Measurements from ENCODE around the gene HNRNPA3.
"Not testable (repeated sequence)": the region's sequence is repeated elsewhere in the genome, so short reads cannot be mapped to it uniquely, and the experiment has no call there.

The HNRNPA3 gene

DNA sequence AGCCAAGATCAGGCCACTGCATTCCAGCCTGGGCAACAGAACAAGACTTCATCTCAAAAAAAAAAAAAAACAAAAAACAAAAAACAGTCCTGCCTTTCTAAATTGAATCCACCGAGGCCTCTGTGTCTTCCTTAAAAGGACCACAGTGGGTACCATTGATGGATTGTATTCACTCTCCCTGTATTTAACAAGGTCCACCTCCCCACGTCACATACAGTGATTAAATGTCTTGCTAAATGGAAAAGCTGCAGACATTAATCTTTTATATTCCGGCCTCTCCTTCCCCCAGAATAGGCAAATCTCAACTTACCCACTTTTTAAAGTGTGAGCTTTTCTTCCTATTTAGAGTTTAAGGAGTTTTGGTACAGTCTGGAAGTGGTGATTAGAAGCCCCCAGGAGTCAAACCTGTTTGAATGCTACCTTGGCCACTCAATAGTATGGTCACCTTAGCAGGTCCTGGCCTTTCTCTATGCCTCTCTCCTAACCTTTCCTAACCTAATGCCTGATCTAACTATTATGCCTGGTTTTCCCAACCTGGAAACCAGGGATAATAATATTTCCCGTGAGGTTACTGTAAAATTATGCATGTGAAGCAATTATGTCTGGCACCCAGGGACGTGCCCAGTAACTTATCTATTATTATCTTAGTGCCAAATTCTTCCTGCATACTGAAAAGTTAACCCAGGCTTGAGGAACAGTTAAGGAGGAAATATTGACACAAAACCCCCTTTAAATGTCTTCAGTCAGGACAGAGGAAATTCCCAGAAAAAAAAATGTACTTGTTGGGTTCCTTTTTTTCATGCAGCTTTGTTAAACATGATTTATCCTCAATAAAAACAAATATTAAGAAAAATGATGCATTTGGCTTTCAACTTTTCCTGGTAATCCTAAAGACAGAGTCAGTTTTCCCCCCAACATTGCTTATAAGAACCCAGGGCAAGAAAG lies 48.8 kb downstream of the HNRNPA3 start:
- TF ChIP-seq Cebpa-rat (IDR thresholded peaks at IDR 0.05) = no peak
- Histone ChIP-seq H3K27ac (peak overlapping the region; percentile 99), H3K36me3 (peaks cover 36% of the 10 kb centered on the region), H3K4me3 (peak overlapping the region; percentile 95), H3K9ac (peak overlapping the region; percentile 99), H3K9me3 (peaks cover 30% of the 10 kb centered on the region), H4K20me1 (peaks cover 67% of the 10 kb centered on the region), H3K27me3 (no peaks in the 10 kb centered on the region), H3K4me1 (peaks cover 32% of the 10 kb centered on the region), H3K4me2 (peak overlapping the region; percentile 84)

DNA sequence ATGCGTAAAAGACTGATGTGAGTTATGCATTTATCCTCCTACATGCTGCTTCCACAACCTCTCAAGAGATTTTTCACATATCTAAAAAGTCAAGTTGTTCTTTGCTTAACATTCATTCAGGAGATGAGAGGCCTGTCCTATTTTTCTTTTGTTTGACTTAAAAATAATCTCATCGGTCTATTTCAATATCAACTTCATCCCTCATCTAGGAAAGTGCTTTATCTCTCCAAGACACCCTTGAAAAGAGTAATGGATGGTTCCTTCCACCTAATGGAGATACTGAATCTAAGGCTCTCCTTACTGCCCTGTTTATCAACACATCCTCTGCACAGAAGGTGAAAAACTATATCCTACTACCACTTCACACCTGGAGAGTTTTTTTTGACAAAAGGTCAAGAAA lies 49.5 kb downstream of the HNRNPA3 start:
- peaks cover 30% of the 10 kb centered on the region for H3K36me3 ChIP-seq
- no peaks in the 10 kb centered on the region for H3K27me3 ChIP-seq
- peaks cover 30% of the 10 kb centered on the region for H3K9me3 ChIP-seq
- H4K20me1 ChIP-seq = peaks cover 60% of the 10 kb centered on the region
- peaks cover 38% of the 10 kb centered on the region for H3K4me1 ChIP-seq
- H3K9ac ChIP-seq = peak overlapping the region; percentile 99
- TF ChIP-seq Cebpa-rat (IDR thresholded peaks at IDR 0.05) = no peak
- peak overlapping the region; percentile 95 for H3K4me3 ChIP-seq
- H3K27ac ChIP-seq = peak overlapping the region; percentile 99
- H3K4me2 ChIP-seq = peak overlapping the region; percentile 84

DNA sequence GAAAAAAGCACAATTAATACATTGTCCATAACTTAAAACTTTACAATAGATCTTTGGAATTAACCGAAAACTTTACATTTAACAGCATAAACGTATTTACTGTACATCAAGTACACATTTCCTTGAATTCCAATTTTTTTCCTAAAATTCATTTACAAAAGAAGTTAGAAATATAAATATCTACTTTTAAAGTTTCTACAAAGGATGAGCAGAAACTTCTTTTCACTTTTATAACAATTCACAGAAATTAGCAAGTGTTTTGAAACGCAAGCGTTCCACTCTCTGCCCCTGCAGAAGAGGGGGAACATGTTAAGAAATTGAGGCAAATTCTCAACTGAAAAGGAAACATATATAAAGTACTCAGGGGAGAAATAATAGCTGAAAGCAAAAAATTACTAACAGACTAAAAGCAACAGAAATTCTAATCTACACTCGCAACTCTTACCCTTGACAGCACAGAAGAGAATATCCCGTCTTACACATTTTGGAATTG lies 50.4 kb downstream of the HNRNPA3 start:
- Histone ChIP-seq H3K4me3 (peak overlapping the region; percentile 95), H3K9ac (peak overlapping the region; percentile 99), H3K27me3 (no peaks in the 10 kb centered on the region), H3K27ac (peak overlapping the region; percentile 99), H3K9me3 (peaks cover 23% of the 10 kb centered on the region), H3K36me3 (peaks cover 21% of the 10 kb centered on the region), H3K4me2 (peak overlapping the region; percentile 84), H4K20me1 (peaks cover 51% of the 10 kb centered on the region), H3K4me1 (peaks cover 38% of the 10 kb centered on the region)
- no peak for TF ChIP-seq Cebpa-rat (IDR thresholded peaks at IDR 0.05)

DNA sequence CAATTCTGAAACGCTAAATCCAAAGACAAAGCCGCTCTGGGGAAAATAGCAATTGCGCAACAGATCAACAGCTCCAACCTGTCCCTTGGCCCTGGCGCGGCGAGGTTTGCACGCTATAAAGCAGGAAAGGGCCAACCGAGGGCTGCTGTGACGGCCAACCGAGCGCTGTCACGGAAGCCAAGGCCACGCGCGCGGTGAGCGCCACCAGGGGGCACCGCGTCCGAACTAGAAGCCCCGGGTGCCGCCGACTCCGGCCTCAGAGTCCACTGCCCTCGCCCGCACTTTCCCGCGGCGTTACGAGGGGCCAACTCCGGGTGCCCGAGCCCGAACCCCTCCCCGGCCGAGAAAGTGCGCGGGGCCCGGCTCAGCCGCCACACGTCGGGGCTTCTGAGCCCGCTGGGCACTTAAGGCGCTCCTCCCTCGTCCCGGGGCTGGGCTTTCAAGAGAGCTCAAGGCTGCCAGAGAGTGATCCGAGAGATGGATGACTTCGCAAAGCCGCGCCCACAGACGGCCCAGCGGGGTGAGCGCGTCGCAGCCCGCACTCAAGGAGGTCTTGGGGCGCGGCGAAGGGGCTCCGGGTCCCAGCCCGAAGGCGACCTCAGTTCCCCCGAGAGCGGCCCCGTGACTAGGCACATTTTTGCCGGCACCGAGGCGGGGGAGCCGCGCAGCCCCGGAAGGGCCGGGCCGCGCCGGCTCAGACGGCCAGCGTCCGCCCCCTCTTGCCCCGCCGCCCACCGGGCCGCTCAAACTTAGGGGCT lies 51.0 kb downstream of the HNRNPA3 start:
- H3K9ac ChIP-seq = peak overlapping the region; percentile 99
- H3K36me3 ChIP-seq = peaks cover 15% of the 10 kb centered on the region
- H3K27ac ChIP-seq = peak overlapping the region; percentile 99
- peaks cover 17% of the 10 kb centered on the region for H3K9me3 ChIP-seq
- peaks cover 38% of the 10 kb centered on the region for H3K4me1 ChIP-seq
- H3K4me2 ChIP-seq = peak overlapping the region; percentile 84
- no peaks in the 10 kb centered on the region for H3K27me3 ChIP-seq
- H4K20me1 ChIP-seq = peaks cover 46% of the 10 kb centered on the region
- peak overlapping the region; percentile 95 for H3K4me3 ChIP-seq
- peak; percentile 100 for TF ChIP-seq Cebpa-rat (IDR thresholded peaks at IDR 0.05)

GRCh38 chr2:177264209-177264692 lies 51.7 kb downstream of the HNRNPA3 start:
- Histone ChIP-seq H3K9me3 (peaks cover 11% of the 10 kb centered on the region), H3K4me3 (peak overlapping the region; percentile 95), H4K20me1 (peaks cover 39% of the 10 kb centered on the region), H3K4me2 (peak overlapping the region; percentile 84), H3K27me3 (no peaks in the 10 kb centered on the region), H3K36me3 (peaks cover 9% of the 10 kb centered on the region), H3K9ac (peak overlapping the region; percentile 99), H3K27ac (peak overlapping the region; percentile 99), H3K4me1 (peaks cover 38% of the 10 kb centered on the region)
- no peak for TF ChIP-seq Cebpa-rat (IDR thresholded peaks at IDR 0.05)

- Histone ChIP-seq H3K4me2 (peak within 1 kb of the TSS; percentile 91), H3K36me3 (0 out of 2 replicates have a peak, but pooled peaks cover 3% of the 10 kb centered on the region), H3K9me3 (peaks cover 4% of the 10 kb centered on the region; the same call in 1 of the 2 replicates), H3K4me1 (peaks cover 38% of the 10 kb centered on the region), H3K27ac (peak within 1 kb of the TSS; percentile 99), H3K27me3 (no peaks in the 10 kb centered on the region), H4K20me1 (peaks cover 32% of the 10 kb centered on the region), H3K9ac (peak within 1 kb of the TSS; percentile 99), H3K4me3 (peak within 1 kb of the TSS; percentile 95)
- peak; percentile 89 for TF ChIP-seq Cebpa-rat (IDR thresholded peaks at IDR 0.05)
Measured at GRCh38 chr2:177264693-177265587, 52.3 kb downstream of the HNRNPA3 start, which contains the start of gene NFE2L2. NFE2L2 (minus strand) TSS chr2:177264727; CDS start chr2:177264576, 151 bp downstream.

GRCh38 chr2:177265824-177266817 lies 53.5 kb downstream of the HNRNPA3 start:
- no peaks in the 10 kb centered on the region for H3K27me3 ChIP-seq
- H3K27ac ChIP-seq = peak overlapping the region; percentile 99
- H3K4me2 ChIP-seq = peak overlapping the region; percentile 91
- H3K4me1 ChIP-seq = peaks cover 30% of the 10 kb centered on the region
- H3K9ac ChIP-seq = peak overlapping the region; percentile 99
- TF ChIP-seq Cebpa-rat (IDR thresholded peaks at IDR 0.05) = no peak
- H4K20me1 ChIP-seq = peaks cover 21% of the 10 kb centered on the region
- peak overlapping the region; percentile 95 for H3K4me3 ChIP-seq
- H3K36me3 ChIP-seq = no peaks in the 10 kb centered on the region
- no peaks in the 10 kb centered on the region for H3K9me3 ChIP-seq

GRCh38 chr2:177266955-177267354 lies 54.4 kb downstream of the HNRNPA3 start:
- H3K27me3 ChIP-seq, H3K36me3 ChIP-seq, H3K9me3 ChIP-seq, H3K4me3 ChIP-seq, H3K9ac ChIP-seq: not testable (repeated sequence)
- Histone ChIP-seq H3K4me2 (peak overlapping the region; percentile 91), H3K4me1 (peaks cover 21% of the 10 kb centered on the region), H3K27ac (0 out of 2 replicates have a peak overlapping the region, but pooled peaks have one; percentile 15), H4K20me1 (peaks cover 12% of the 10 kb centered on the region)

Data from BLaER1 (cell line).